ENCODE results near the gene TBX21. TPM values are rescaled to one million over a fixed set of nuclear protein-coding genes. Genes with fewer than 3 reads are reported as not detected.

Gene TBX21
- total and polyA plus RNA-seq, 9 of the 15 experiments (the other 6 are each of a cell fraction or from before 2014, with no cell fraction given), result 0.07 TPM; not detected in 8

DNA sequence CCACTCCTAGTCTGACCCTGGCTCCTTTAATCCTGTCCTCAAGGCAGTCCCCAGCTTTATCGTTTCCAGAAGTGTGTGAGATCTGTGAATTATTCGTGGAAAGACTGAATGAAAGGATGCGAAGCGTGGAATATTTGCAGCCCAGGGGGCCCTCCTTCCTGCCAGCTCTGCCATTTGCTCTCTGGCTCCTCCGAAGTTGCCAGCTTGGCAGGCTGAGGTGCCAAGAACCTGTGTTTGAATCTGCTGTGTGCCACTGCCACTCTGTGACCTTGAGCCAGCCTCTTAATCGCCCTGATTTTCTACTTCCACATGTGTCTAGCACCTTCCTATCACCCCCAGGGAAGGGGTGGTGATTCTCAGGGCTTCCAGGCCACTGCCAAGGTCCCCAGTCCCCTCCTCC lies 28.3 kb upstream of the TBX21 start (continued):
- no peak for TF ChIP-seq NR2C2 (CRISPR knock-in tag; IDR thresholded peaks at IDR 0.05)
- TF ChIP-seq NR2C2 (tag; IDR thresholded peaks at IDR 0.05), result no peak
- no peak for TF ChIP-seq CHD1 (IDR thresholded peaks at IDR 0.05; ENCODE audit: low read length)
- TF ChIP-seq TAF1 (IDR thresholded peaks at IDR 0.05; ENCODE audit: control insufficient read depth, extremely low read depth, insufficient read depth, low read length, severe bottlenecking), result no peak
- no peak for TF ChIP-seq ZNF445 (CRISPR knock-in tag; IDR thresholded peaks at IDR 0.05; ENCODE audit: low read depth)
- TF ChIP-seq ZEB2 (IDR thresholded peaks at IDR 0.05), result no peak
- TF ChIP-seq ZNF436 (CRISPR knock-in tag; IDR thresholded peaks at IDR 0.05), result no peak
- TF ChIP-seq PHB2 (IDR thresholded peaks at IDR 0.05; ENCODE audit: low read depth), result no peak
- no peak for TF ChIP-seq FOXK2 (conservative IDR thresholded peaks at IDR 0.05 in 1 of 2, IDR thresholded peaks at IDR 0.05 in 1 of 2; ENCODE audit: low read depth in 2 of 2)
- no peak for TF ChIP-seq TEAD2 (tag; IDR thresholded peaks at IDR 0.05)
- no peak for TF ChIP-seq SNRNP70 (optimal IDR thresholded peaks at IDR 0.05; ENCODE audit: low read depth, low read length)
- TF ChIP-seq SRSF7 (optimal IDR thresholded peaks at IDR 0.05; ENCODE audit: low read depth, low read length), result no peak
- no peak for TF ChIP-seq MXI1 (IDR thresholded peaks at IDR 0.05; ENCODE audit: low read depth, low read length)

All from K562 (cell line).